OCI-LY7 (cell line): Measurements from ENCODE around the gene IL32.

Experiments
- CTCF ChIP-seq: fragments of 200-600 bp; sonication (generic); conservative IDR thresholded peaks from 2 replicates; pipeline ENCODE4 v1.5.1; 2014; ENCODE audit warnings: mild to moderate bottlenecking, antibody characterized with exemption, low read length, moderate library complexity, mixed read lengths
- EZH2phosphoT487 ChIP-seq: fragments of 200-600 bp; sonication (generic); IDR thresholded peaks from 2 replicates; pipeline ENCODE4 v1.6.1; 2018; ENCODE audit warnings: low read depth, borderline replicate concordance, mild to moderate bottlenecking, mixed run types, antibody characterized with exemption, low read length, moderate library complexity, mixed read lengths

- TF ChIP-seq CTCF (no peak), EZH2phosphoT487 (no peak)
Measured at GRCh38 chr16:3070608-3071111, 5.2 kb downstream of the IL32 start.
